ENCODE results near the gene PHACTR2. TPM values are rescaled to one million over a fixed set of nuclear protein-coding genes. Genes with fewer than 3 reads are reported as not detected.
"Not testable (repeated sequence)": the region's sequence is repeated elsewhere in the genome, so short reads cannot be mapped to it uniquely, and the experiment has no call there.

PHACTR2 gene
- total RNA-seq, 5 donors from 2014 or later (not counting 1 experiment from before 2014, with no cell fraction given) = 31.9 to 50.3 (median 36.7) TPM

DNA sequence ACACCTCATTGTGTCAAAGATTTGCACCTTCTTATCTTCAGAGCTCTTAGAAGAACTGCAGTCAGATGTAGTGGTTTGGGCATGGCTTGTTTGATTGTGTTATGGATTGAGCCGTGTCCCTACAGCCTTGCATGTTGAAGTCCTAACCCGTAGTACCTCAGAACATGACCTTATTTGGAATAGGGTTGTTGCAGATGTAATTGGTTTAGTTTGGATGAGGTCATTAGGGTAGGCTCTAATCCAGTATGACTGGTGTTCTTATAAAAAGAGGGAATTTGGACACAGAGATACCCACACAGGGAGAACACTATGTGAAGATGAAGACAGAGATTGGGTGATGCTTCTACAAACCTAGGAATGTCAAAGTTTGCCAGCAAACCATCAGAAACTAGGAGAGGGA is 35.4 kb upstream of the PHACTR2 start:
- no peaks in the 10 kb centered on the region for H3K36me3 ChIP-seq (ENCODE audit: control insufficient read depth in 2 of 2, extremely low read depth in 1 of 2, insufficient read depth in 1 of 2, low read length in 1 of 2)
- WGBS (ENCODE audit: insufficient coverage) = no CpG with 5 or more reads among the region's 2 CpGs
- no peak overlapping the region for H3K4me3 ChIP-seq (ENCODE audit: control insufficient read depth in 1 of 2, extremely low read depth in 1 of 2, low read length in 1 of 2)
- no peaks in the 10 kb centered on the region for H3K9me3 ChIP-seq
- peaks cover 12% of the 10 kb centered on the region for H3K36me3 Mint-ChIP-seq
- no peak overlapping the region for H3K27ac Mint-ChIP-seq
- H3K27me3 ChIP-seq (replicated peaks in 1 of 2; ENCODE audit: control insufficient read depth in 2 of 2, extremely low read depth in 1 of 2, insufficient read depth in 2 of 2, low read length in 1 of 2) = no peaks in the 10 kb centered on the region
- H3K4me1 ChIP-seq (ENCODE audit: control insufficient read depth in 1 of 2, extremely low read depth in 1 of 2, insufficient read depth in 2 of 2, low read length in 2 of 2) = peaks cover 0 to under 1% of the 10 kb centered on the region in 2 experiments
- peaks cover 4 to 16% (median 5%) of the 10 kb centered on the region in 3 donors for H3K4me1 Mint-ChIP-seq
- POLR2A ChIA-PET = no interaction called here
- no peaks in the 10 kb centered on the region for H3K27me3 Mint-ChIP-seq
- DNase-seq (no peak), ATAC-seq (replicated peaks in 1 of 4) (no peak)
- no peak overlapping the region for H3K27ac ChIP-seq (ENCODE audit: low read length)
- H3K4me3 Mint-ChIP-seq = no peak overlapping the region
- CTCF ChIA-PET = no interaction called here
- H3K9me3 Mint-ChIP-seq = peaks cover 0 to 2% (median 0%) of the 10 kb centered on the region in 3 donors

DNA sequence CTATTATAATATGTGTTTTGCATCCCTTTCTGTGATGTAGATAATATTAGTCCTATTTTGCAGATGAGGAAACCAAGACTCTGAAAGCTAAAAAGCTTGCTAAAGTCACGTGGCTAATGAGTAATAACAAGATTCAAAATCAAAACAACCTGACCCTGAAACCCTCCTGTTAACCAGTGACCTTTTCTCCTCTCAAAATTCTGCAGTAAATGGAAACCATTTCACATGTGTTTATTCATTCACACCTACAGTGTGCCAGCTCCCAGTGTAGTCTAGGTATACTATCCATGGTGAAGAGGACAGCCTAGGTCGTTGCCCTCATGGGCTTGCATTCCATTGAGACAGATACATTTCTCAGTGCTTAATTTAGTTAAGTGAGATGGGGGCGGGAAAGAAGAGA is 30.6 kb upstream of the PHACTR2 start:
- H3K9me3 Mint-ChIP-seq = peaks cover 5 to 17% (median 9%) of the 10 kb centered on the region in 3 donors
- no peak overlapping the region for H3K27ac ChIP-seq (ENCODE audit: low read length)
- no peak for ATAC-seq (replicated peaks in 1 of 4)
- 10% methylated on average over 2 of the region's 3 CpGs for WGBS (ENCODE audit: insufficient coverage)
- H3K9me3 ChIP-seq = no peaks in the 10 kb centered on the region
- H3K4me1 Mint-ChIP-seq = peaks cover 0 to 17% (median 14%) of the 10 kb centered on the region in 3 donors
- ChIA-PET CTCF (no interaction called here), POLR2A (no interaction called here)
- H3K27ac Mint-ChIP-seq = no peak overlapping the region
- no peak overlapping the region for H3K4me3 Mint-ChIP-seq
- no peaks in the 10 kb centered on the region for H3K27me3 Mint-ChIP-seq
- no peak overlapping the region for H3K4me3 ChIP-seq (ENCODE audit: control insufficient read depth in 1 of 2, extremely low read depth in 1 of 2, low read length in 1 of 2)
- H3K36me3 Mint-ChIP-seq = peaks cover 26% of the 10 kb centered on the region
- no peaks in the 10 kb centered on the region for H3K27me3 ChIP-seq (replicated peaks in 1 of 2; ENCODE audit: control insufficient read depth in 2 of 2, extremely low read depth in 1 of 2, insufficient read depth in 2 of 2, low read length in 1 of 2)
- no peak for DNase-seq
- H3K36me3 ChIP-seq (ENCODE audit: control insufficient read depth in 2 of 2, extremely low read depth in 1 of 2, insufficient read depth in 1 of 2, low read length in 1 of 2) = no peaks in the 10 kb centered on the region
- H3K4me1 ChIP-seq (ENCODE audit: control insufficient read depth in 1 of 2, extremely low read depth in 1 of 2, insufficient read depth in 2 of 2, low read length in 2 of 2) = peaks cover 0 to 6% of the 10 kb centered on the region in 2 experiments

DNA sequence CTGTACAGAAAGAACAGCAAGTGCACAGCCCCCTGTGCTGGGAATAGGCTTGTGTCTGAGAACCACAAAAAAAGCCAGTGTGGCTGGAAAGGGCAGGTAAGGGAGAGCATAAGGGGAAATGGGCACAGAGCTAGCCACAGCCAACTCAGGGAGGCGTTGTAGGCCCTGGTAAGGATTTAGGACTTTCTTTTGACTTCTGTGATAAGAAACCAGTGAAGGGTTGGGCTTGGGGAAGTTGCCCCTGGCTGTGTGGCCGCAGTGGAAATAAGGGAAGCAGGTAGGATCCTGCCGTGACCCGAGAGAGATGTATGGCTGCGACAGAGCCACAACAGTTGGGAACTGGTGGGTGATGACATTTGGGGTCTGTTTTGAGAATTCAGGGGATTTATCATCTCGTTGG is 30.0 kb upstream of the PHACTR2 start:
- Mint-ChIP-seq H3K27me3 (no peaks in the 10 kb centered on the region), H3K4me1 (peaks cover 0 to 17% (median 14%) of the 10 kb centered on the region in 3 donors), H3K4me3 (no peak overlapping the region), H3K27ac (no peak overlapping the region), H3K9me3 (peaks cover 5 to 17% (median 9%) of the 10 kb centered on the region in 3 donors), H3K36me3 (peaks cover 28% of the 10 kb centered on the region)
- POLR2A ChIA-PET = no interaction called here
- Histone ChIP-seq H3K36me3 (ENCODE audit: control insufficient read depth in 2 of 2, extremely low read depth in 1 of 2, insufficient read depth in 1 of 2, low read length in 1 of 2) (no peaks in the 10 kb centered on the region), H3K9me3 (no peaks in the 10 kb centered on the region), H3K4me1 (ENCODE audit: control insufficient read depth in 1 of 2, extremely low read depth in 1 of 2, insufficient read depth in 2 of 2, low read length in 2 of 2) (peaks cover 0 to 6% of the 10 kb centered on the region in 2 experiments), H3K27me3 (replicated peaks in 1 of 2; ENCODE audit: control insufficient read depth in 2 of 2, extremely low read depth in 1 of 2, insufficient read depth in 2 of 2, low read length in 1 of 2) (no peaks in the 10 kb centered on the region), H3K4me3 (ENCODE audit: control insufficient read depth in 1 of 2, extremely low read depth in 1 of 2, low read length in 1 of 2) (no peak overlapping the region), H3K27ac (ENCODE audit: low read length) (no peak overlapping the region)
- CTCF ChIA-PET = no interaction called here
- DNase-seq (no peak), ATAC-seq (replicated peaks in 1 of 4) (no peak)
- 74% methylated on average over 6 of the region's 6 CpGs for WGBS (ENCODE audit: insufficient coverage)

DNA sequence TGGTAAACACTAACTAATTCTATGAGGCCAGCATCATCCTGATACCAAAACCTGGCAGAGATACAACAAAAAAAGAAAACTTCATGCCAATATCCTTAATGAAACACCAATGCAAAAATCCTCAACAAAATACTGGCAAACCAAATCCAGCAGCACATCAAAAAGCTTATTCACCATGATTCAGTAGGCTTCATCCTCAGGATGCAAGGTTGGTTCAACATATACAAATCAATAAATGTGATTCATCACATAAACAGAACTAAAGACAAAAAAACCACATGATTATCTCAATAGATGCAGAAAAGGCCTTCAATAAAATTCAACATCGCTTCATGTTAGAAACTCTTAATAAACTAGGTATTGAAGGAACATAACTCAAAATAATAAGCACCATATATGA is 28.4 kb upstream of the PHACTR2 start:
- not testable (repeated sequence) for H3K27ac Mint-ChIP-seq

DNA sequence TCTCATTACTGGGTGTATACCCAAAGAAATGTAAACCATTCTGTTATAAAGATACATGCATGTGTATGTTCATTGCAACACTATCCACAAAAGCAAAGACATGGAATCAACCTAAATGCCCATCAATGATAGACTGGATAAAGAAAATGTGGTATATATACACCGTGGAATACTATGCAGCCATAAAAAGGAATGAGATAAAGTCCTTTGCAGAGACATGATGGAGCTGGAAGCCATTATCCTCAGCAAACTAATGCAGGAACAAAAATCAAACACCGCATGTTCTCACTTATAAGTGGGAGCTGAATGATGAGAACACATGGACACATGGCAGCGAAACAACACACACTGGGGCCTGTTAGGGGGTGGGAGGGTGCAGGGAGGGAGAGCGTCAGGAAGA is 26.4 kb upstream of the PHACTR2 start:
- Mint-ChIP-seq H3K4me1 (peaks cover 0 to 17% (median 14%) of the 10 kb centered on the region in 3 donors), H3K9me3 (peaks cover 5 to 19% (median 17%) of the 10 kb centered on the region in 3 donors), H3K36me3 (peaks cover 43% of the 10 kb centered on the region)
- H3K27me3 ChIP-seq (replicated peaks in 1 of 2; ENCODE audit: control insufficient read depth in 2 of 2, extremely low read depth in 1 of 2, insufficient read depth in 2 of 2, low read length in 1 of 2); CTCF ChIA-PET; H3K27ac ChIP-seq (ENCODE audit: low read length); H3K4me3 ChIP-seq (ENCODE audit: control insufficient read depth in 1 of 2, extremely low read depth in 1 of 2, low read length in 1 of 2); H3K4me1 ChIP-seq (ENCODE audit: control insufficient read depth in 1 of 2, extremely low read depth in 1 of 2, insufficient read depth in 2 of 2, low read length in 2 of 2); H3K9me3 ChIP-seq; H3K27ac Mint-ChIP-seq; H3K36me3 ChIP-seq (ENCODE audit: control insufficient read depth in 2 of 2, extremely low read depth in 1 of 2, insufficient read depth in 1 of 2, low read length in 1 of 2); H3K27me3 Mint-ChIP-seq; POLR2A ChIA-PET; DNase-seq; H3K4me3 Mint-ChIP-seq; ATAC-seq (replicated peaks in 1 of 4): not testable (repeated sequence)
- no CpG with 5 or more reads among the region's 4 CpGs for WGBS (ENCODE audit: insufficient coverage)

More for the DNA sequence above, 28.4 kb upstream of the PHACTR2 start:
- H3K4me3 ChIP-seq (ENCODE audit: control insufficient read depth in 1 of 2, extremely low read depth in 1 of 2, low read length in 1 of 2); H3K4me1 ChIP-seq (ENCODE audit: control insufficient read depth in 1 of 2, extremely low read depth in 1 of 2, insufficient read depth in 2 of 2, low read length in 2 of 2); H3K27ac ChIP-seq (ENCODE audit: low read length); H3K36me3 ChIP-seq (ENCODE audit: control insufficient read depth in 2 of 2, extremely low read depth in 1 of 2, insufficient read depth in 1 of 2, low read length in 1 of 2); DNase-seq; ATAC-seq (replicated peaks in 1 of 4); H3K27me3 Mint-ChIP-seq; H3K27me3 ChIP-seq (replicated peaks in 1 of 2; ENCODE audit: control insufficient read depth in 2 of 2, extremely low read depth in 1 of 2, insufficient read depth in 2 of 2, low read length in 1 of 2); H3K9me3 ChIP-seq; POLR2A ChIA-PET; H3K4me3 Mint-ChIP-seq: not testable (repeated sequence)
- H3K9me3 Mint-ChIP-seq = peaks cover 5 to 17% (median 14%) of the 10 kb centered on the region in 3 donors
- WGBS (ENCODE audit: insufficient coverage) = no CpG with 5 or more reads among the region's 1 CpG
- H3K36me3 Mint-ChIP-seq = peaks cover 39% of the 10 kb centered on the region
- CTCF ChIA-PET = interaction anchor here in 1 of 2 donors (0.6 kb wide), 1 partner anchor 1130 kb away, joined by 3 read pairs; no protein-coding TSS in a partner anchor
- H3K4me1 Mint-ChIP-seq = peaks cover 0 to 17% (median 14%) of the 10 kb centered on the region in 3 donors

DNA sequence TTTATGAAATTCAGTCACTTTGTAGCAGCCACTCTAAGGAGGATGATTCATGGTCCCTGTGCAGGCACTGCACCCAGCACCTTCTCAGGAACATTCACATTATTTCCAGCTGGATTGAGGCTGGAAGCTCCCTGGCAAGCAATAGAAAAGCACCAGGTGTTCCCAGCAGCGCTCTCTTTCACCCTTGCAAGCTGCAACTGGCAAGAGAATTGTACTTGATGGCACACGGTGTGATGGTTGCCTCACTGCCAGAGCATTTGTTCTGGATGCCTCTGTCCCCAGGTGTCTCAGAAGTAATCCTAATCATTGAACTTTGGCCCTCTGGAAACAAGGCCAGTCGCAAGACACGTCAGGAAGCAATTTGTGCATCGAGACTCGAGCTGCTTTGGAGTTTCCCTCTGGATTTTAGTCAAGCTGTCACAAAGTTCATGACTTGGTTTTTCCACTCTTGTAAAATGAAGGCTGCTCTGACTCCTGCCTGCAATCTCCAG is 24.9 kb upstream of the PHACTR2 start:
- CTCF ChIA-PET = no interaction called here
- H3K27ac ChIP-seq (ENCODE audit: low read length) = no peak overlapping the region
- H3K9me3 Mint-ChIP-seq = peaks cover 11 to 26% (median 19%) of the 10 kb centered on the region in 3 donors
- 88% methylated on average over 6 of the region's 6 CpGs for WGBS (ENCODE audit: insufficient coverage)
- H3K4me3 ChIP-seq (ENCODE audit: control insufficient read depth in 1 of 2, extremely low read depth in 1 of 2, low read length in 1 of 2) = no peak overlapping the region
- no peaks in the 10 kb centered on the region for H3K27me3 ChIP-seq (replicated peaks in 1 of 2; ENCODE audit: control insufficient read depth in 2 of 2, extremely low read depth in 1 of 2, insufficient read depth in 2 of 2, low read length in 1 of 2)
- ATAC-seq (replicated peaks in 1 of 4) (no peak), DNase-seq (no peak)
- no peaks in the 10 kb centered on the region for H3K9me3 ChIP-seq
- peaks cover 44% of the 10 kb centered on the region for H3K36me3 Mint-ChIP-seq
- H3K36me3 ChIP-seq (ENCODE audit: control insufficient read depth in 2 of 2, extremely low read depth in 1 of 2, insufficient read depth in 1 of 2, low read length in 1 of 2) = peaks cover 0 to 2% of the 10 kb centered on the region in 2 donors
- no peaks in the 10 kb centered on the region for H3K27me3 Mint-ChIP-seq
- peaks cover 0 to 8% (median 4%) of the 10 kb centered on the region in 3 donors for H3K4me1 Mint-ChIP-seq
- no peak overlapping the region for H3K4me3 Mint-ChIP-seq
- POLR2A ChIA-PET = no interaction called here
- no peak overlapping the region for H3K27ac Mint-ChIP-seq
- peaks cover 0 to under 1% of the 10 kb centered on the region in 2 experiments for H3K4me1 ChIP-seq (ENCODE audit: control insufficient read depth in 1 of 2, extremely low read depth in 1 of 2, insufficient read depth in 2 of 2, low read length in 2 of 2)

DNA sequence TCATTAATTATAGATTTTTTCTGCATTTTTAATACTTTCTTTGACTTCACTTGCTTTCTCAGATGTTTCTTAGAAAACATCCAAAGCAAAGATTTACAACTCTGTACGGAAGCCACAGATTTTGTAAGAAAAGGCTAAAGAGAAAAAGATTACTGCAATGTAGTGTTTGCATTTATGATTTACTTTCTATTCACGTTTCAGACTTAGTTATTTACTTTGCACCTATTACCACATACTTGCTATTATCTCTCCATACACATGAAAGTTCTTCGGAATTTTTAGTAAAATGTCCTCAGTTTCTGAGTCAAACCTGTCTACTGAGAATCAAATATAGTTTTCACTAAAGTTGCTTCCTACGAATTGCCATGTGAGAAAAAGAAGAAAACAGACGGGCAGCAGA is 22.2 kb upstream of the PHACTR2 start:
- Mint-ChIP-seq H3K27ac (no peak overlapping the region), H3K27me3 (no peaks in the 10 kb centered on the region), H3K4me1 (no peaks in the 10 kb centered on the region), H3K9me3 (peaks cover 13 to 30% (median 14%) of the 10 kb centered on the region in 3 donors), H3K4me3 (no peak overlapping the region), H3K36me3 (peaks cover 52% of the 10 kb centered on the region)
- H3K4me1 ChIP-seq (ENCODE audit: control insufficient read depth in 1 of 2, extremely low read depth in 1 of 2, insufficient read depth in 2 of 2, low read length in 2 of 2) = no peaks in the 10 kb centered on the region
- H3K9me3 ChIP-seq = no peaks in the 10 kb centered on the region
- DNase-seq (no peak), ATAC-seq (replicated peaks in 1 of 4) (no peak)
- POLR2A ChIA-PET = no interaction called here
- H3K4me3 ChIP-seq (ENCODE audit: control insufficient read depth in 1 of 2, extremely low read depth in 1 of 2, low read length in 1 of 2) = no peak overlapping the region
- 60% methylated on average over 1 of the region's 5 CpGs for WGBS (ENCODE audit: insufficient coverage)
- no peaks in the 10 kb centered on the region for H3K27me3 ChIP-seq (replicated peaks in 1 of 2; ENCODE audit: control insufficient read depth in 2 of 2, extremely low read depth in 1 of 2, insufficient read depth in 2 of 2, low read length in 1 of 2)
- peaks cover 0 to 2% of the 10 kb centered on the region in 2 donors for H3K36me3 ChIP-seq (ENCODE audit: control insufficient read depth in 2 of 2, extremely low read depth in 1 of 2, insufficient read depth in 1 of 2, low read length in 1 of 2)
- no peak overlapping the region for H3K27ac ChIP-seq (ENCODE audit: low read length)
- CTCF ChIA-PET = no interaction called here

Data from T-cell (primary cell).